ENCODE data around the gene ACSM5.
A peak's percentile ranks its signal among the peaks of the same experiment; 100 is the strongest.

The ACSM5 gene, protein sequence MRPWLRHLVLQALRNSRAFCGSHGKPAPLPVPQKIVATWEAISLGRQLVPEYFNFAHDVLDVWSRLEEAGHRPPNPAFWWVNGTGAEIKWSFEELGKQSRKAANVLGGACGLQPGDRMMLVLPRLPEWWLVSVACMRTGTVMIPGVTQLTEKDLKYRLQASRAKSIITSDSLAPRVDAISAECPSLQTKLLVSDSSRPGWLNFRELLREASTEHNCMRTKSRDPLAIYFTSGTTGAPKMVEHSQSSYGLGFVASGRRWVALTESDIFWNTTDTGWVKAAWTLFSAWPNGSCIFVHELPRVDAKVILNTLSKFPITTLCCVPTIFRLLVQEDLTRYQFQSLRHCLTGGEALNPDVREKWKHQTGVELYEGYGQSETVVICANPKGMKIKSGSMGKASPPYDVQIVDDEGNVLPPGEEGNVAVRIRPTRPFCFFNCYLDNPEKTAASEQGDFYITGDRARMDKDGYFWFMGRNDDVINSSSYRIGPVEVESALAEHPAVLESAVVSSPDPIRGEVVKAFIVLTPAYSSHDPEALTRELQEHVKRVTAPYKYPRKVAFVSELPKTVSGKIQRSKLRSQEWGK

DNA sequence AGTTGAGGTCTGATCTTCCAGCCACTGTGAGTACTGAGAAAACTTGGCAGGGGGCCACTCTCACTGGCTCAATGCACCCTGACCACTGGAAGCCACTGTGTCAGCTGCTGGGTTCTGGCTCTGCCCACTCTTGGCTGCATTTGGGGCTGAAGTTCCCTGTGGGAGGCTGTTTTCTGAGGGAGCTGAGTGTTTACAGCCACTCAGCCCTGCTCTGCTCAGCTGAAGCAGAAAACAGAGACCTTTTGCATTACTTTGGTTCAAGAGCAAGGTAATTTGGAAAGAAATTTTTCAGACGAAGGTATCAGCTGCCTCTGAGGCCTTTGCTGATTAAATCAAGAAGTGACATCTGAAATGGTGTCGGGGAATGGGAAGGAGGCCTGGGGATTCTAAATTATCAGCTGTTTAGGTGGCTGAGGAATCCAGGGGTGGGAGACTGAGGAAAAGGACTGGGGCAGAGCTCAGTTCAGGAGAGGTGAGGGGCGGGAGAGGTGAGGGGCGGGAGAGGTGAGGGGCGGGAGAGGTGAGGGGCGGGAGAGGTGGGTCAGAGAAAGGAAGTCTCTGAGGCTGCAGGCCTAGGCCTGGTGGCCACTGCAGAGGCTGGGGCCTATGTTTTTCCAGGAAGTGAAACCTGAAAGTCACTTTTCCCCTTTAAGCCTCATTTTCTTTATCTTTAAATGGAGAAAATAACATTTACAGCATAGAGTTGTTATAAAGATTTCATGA lies at the start of gene ACSM5:
Gene ACSM5, plus strand, starts transcription at position 137 of the 723 bp plus-strand sequence. CDS start 1,951 bp downstream, outside the sequence.
- no peak for DNase-seq (ENCODE audit: low spot score)

DNA sequence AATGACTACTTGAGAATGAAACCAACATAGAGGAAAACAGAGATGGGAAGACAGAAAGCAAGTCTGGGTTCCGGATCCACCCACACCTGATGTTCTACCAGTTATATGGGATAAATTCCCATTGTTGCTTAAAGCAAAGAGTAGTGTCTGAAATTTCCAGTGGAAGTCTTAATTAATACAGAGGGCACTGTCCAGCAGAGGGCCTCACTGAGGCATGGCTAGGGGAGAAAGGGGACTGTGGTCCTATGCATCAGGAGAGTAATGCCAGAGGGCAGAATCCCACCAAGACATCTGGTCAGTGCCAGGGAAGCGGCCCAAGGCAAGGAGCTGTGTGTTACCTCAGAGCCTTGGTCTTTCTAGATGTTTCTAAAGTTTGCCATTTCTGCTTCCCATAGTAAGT lies 49.3 kb upstream of the ACSM5 start:
- DNase-seq (ENCODE audit: low spot score) = no peak

DNA sequence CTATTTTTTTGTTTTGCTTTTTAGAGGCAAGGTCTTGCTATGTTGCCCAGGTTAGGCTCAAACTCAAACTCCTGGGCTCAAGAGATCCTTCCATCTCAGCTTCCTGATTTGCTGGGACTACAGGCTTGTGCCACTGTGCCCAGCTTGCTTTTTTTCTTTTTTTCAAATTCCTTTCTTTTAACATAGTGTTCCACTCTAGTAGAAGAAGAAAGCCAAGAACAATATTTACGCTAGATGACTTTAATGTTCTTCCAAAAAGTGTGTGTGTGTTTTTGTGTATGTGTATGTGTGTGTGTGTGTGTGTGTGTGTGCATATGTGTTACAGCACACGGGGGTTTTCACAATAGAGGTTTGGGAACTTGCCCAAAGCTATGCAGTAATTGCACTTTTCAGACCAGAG lies 46.1 kb upstream of the ACSM5 start:
- DNase-seq (ENCODE audit: low spot score) = no peak

DNA sequence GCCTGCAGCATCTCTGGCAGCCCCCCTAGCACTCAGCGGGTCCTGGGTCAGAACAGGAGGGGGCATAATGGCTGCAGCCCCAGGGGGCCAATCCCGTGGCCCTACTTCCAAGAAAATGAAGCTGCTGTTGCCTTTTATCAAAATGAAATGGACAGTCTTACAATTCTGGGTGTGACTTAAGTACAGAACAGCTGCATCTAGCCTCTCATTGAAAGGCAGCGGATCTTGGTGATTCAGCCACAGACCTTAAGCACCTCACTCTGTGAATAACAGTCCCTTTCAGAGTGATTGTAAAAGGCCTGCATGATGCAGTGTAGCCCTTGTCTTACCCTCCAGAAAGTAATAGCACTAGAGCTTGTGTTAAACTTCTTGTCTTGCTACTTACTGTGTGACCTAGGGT lies 45.3 kb upstream of the ACSM5 start:
- no peak for DNase-seq (ENCODE audit: low spot score)

DNA sequence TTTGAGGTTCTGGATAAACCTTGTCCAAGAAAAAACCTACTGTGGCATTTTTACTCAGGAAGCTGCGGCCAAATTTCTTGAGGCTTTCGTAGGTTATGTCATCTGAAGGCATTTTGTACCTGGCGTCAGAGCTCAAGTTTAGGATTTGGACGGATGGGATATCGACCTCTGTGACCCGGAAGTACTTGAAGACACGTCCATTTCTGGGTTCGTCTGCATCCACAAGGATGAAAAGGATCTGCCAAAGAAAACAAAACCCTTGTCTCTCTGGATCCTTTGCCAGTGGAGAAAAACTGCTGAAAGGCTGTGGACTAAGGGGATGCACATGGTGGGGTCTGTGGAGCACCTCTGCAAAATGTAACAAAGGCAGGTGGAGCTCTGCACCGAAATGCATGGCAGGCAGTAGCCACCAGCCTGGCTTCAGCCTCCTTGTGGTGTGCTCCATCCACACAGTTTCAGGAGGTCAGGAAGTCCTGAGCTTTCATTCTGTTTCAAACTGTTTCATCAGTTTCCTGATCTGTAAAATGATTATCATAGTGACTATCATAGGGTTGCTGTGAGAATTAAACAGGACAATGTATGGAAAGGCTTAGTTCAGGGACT lies 39.8 kb upstream of the ACSM5 start:
- DNase-seq (ENCODE audit: low spot score) = no peak

DNA sequence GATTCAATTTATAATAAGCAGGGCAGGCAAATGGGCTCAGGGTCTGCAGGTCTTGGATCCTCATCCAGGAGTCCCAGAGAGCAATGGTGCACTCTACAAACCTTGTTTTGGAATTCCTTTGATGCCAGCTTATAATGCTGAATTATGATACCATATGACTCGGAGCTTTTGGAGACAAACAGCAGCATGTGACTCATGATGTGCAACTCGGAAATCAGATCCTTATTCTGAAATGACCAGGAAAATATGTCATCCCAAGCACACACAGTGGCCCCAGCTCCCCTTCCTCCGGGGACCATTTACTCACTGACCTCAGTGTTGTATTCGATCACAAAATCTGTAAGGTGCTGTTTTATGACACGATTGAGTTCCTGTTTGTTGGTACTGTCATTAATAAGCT lies 36.6 kb upstream of the ACSM5 start:
- DNase-seq (ENCODE audit: low spot score) = no peak

DNA sequence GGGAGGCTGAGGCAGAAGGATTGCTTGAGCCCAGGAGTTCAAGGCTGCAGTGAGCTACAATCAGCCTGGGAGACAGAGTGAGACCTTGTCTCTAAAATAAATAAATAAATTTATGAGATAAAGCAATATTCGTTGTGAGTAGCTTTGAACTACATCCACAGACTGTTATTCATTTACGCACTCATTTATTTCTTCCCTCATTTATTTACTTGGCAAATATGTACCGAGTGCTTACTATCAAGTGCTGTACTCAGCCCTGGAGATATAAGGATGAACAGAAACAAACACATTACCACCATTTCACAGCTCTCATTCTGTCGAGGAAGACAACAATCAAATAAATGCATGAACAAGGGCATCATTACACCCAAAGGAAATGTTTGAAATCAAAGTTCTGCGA lies 32.2 kb upstream of the ACSM5 start:
- no peak for DNase-seq (ENCODE audit: low spot score)

DNA sequence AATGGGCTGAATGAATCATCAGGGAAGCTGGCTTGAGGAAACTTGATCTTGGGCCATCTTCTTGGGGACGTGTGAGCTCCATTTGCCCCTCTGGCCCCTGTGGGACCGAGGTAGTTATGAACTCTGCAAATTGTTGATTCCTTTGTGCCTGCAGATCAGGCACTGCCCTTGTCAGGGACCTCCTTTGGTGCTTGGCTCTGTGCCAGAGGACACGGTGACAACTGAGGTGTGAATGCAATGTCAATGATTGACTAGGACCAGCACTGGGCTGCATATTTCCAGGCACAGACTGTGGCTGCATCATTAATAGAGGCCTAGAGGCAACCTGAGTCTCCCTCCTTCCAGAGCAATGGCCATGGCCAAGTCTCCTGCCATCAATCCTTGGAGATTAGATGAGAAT lies 28.6 kb upstream of the ACSM5 start:
- no peak for DNase-seq (ENCODE audit: low spot score)

DNA sequence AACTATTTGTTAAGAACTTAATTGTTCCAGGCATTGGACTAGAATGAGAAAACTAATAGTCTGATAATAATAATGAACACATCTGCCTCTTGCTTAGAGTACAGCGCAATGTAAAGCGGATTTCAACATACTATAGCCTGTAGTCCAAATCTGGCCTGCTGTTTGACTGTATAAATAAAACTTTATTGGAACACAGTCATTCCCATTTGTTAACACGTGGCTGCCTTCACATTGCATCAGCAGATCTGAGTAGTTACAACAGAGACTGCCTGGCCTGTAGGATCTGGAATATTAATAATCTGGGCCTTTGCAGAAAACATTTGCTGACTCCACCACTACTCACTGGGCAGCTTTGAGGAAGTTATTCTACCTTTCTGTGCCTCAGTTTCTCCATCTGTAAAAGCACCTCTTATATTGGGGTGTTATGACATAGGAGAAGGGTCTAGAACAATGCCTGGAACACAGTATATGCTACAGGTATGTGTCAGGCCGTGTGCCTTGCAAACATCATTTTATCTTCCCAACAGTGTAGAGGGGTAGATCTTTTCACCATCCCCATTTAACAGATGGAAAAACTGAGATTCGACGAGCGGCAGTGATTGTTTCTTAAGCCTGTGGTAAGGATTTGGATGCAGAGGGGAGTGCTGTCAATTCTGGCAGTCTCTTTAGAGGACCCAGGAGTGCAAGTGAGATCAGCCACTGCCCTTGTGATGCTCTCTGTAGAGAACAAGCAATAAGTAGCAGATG lies 27.0 kb upstream of the ACSM5 start:
- DNase-seq (ENCODE audit: low spot score) = no peak

DNA sequence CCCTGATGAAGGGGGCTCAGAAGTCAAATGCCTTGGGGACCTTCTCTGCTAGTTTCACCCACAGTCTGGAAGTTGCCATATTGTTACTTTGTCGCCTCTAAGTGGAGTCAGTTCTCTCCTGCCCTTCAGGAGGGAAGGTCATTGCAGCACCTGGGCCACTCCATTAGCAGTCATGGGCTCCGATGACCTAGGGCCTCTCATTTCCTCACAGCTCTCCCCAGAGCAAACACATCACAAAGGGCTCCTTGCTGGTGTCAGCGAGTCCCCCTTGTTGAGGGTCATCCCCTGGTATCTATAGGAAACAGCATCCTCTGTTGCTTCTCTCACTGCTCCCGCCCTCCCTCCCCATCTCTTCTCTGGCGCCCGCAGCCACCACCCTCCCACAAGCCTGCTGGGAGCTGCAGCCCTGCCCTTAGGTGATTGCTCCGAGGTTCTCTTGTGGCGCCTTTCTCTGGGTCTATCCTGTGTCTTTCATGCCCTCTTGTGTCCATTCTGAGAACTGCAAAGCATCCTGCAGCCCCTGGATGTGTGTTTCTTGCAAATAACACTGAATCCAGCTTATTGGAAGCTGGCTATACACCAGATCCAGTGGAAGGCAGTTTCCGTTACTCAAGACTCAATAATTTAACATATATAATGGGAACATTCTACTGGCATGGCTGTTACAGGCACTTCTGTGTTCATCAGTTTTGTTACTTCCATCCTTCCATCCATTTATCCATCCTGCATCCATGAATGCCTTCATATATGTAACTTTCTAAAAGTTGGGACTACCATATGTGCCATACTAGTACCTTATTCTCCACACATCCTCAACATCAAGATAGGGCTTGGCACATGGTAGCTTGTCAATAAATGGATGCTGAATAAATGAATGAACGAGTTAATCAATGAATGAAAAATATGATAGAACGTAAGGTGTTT lies 26.0 kb upstream of the ACSM5 start:
- peak; percentile 79 for DNase-seq (ENCODE audit: low spot score)

DNA sequence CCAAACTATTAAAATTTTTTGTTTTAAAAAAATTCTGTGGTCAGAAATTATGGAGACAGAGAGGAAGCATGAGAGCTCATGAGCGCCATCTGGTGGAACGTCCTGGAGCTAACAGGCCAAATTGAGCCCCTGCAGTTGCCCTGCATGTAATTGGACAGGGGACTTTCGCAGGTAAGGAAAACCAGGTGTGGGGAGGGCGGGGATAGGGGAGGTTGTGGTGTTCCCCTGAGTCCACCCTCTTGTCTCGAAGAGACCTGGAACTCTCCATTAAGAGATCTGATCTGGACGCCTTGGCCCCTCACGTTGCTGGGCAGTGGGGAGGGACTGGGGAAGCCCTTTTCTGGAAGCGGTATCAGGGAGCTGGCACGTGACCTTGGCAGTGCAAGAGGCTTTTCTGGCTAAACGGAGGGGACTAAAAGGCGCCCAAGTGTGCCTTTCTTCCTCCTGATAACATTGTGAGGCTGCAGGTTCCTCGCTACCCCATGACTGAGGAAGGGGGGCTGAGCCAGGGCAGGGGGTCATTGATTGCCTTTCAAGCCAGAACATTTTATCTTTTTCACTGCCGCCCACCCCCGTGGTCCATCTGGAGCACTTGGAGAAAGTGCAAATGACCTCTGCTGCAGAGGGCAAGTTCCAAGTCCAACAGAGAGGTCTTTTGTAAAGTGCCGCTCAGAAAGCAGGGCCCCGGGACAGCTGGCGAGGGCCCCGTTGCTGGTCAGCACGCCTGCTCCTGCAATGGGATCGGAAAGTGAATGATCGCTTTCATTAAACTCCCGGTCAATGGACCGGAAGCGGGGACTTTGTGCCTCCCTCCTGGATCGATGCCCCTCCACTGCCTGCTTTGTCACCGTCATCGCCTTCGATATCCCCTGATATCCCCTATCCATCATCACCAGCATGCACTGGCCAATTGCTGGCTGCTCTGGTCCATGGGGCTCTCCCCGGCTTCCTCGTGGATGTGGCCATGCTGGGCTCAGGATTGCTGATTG lies 23.2 kb upstream of the ACSM5 start:
- DNase-seq (ENCODE audit: low spot score) = peak; percentile 49

DNA sequence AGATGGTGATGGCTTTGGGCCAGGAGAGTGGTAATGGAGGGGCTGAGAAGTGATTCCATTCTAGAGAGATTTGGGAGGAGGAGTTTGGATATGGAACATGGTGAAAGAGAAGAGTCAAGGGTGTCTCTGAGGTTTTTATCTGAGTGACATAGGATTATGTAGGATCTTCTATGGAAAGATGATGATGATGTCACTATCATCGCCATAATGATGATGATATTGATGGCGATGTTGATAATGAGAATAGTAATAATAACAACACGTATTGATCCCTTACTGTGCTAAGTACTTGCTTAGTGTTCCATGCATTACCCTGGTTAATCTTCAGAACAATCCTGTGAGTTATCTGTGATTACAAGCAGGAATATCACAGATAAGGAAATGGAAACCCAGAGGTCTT lies 21.4 kb upstream of the ACSM5 start:
- no peak for DNase-seq (ENCODE audit: low spot score)

DNA sequence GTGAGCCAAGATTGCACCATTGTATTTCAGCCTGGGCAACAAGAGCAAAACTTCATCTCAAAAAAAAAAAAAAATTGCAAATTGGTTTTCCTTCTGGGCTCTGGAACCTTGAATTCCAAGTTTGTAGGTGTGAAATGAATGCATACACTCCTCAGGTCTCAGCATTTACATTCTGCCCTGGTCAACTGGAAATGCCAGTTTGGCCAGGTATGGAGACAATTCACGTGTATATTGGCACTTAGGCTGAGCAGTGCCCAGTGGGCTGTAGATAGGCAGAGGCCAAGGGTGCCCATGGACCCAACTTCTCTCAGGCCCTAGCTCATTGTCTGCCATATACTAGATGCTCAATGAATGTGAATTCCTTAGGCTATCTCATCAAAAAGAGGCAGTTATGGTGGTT lies 20.5 kb upstream of the ACSM5 start:
- no peak for DNase-seq (ENCODE audit: low spot score)

DNA sequence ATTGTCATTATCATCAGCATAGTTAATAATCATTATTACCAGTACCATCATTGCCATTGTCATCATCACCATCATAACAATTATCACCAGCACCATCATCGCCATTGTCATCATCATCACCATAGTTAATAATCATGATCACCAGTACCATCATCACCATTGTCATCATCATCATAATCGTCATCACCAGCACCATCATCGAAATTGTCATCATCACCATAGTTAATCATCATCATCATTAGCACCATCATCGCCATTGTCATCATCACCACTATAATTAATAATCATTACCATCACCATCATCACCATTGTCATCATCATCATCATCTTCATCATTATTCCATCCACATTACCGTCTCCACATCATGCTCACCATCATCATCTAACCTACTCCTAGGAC lies 18.3 kb upstream of the ACSM5 start:
- no peak for DNase-seq (ENCODE audit: low spot score)

DNA sequence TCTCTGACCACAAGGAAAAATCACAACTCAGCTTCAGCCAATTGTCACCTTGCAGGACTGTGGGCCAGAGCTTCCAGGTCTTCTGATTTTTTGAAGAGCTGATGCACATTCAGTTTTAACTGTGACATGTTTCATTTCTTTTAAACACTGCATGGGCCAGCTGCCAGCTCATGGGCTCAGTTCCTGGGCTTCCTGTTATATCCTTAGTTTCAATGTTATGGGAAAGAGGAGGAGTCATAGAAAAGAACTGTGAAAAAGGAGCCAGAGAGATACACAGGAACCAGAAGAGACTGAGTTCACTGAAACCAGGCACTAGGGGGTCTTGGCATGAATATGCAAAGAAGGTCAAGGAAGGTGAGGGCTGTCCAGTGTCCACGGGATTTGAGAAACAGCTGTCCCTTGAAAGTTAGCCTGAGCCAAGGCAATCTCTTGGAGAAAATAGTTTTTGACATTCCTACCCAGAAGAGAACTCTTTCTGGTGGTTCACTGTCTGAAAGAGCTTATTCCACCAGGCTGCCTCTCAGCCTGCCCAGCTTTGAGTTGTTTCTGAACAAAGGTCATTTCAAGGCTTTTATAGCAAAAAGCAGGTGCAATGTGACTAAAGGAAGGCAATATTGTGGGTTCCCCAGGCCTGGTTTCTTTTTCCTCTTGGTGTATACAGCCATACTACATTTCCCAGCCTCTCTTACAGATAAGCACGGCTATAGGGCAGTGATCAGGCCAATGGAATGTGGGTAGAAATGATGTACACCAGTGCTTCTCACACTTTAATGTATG lies 15.3 kb upstream of the ACSM5 start:
- DNase-seq (ENCODE audit: low spot score) = no peak

DNA sequence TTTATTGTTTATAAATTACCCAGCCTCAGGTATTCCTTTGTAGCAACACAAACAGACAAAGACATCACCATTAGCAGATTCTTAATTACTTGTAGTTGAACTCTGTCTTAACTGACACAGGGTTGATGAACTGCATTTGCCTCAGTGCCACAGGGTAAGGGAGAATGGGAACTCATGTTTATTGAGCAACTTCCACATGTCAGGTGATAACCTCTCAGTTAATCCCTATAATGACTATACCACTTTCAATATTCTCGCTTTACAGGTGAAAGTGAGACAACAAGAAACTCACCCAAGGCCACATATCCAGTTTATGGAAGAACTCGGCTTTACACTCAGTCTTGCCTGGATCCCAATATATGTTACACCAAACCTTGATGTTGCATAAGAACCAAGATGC lies 13.4 kb upstream of the ACSM5 start:
- no peak for DNase-seq (ENCODE audit: low spot score)

DNA sequence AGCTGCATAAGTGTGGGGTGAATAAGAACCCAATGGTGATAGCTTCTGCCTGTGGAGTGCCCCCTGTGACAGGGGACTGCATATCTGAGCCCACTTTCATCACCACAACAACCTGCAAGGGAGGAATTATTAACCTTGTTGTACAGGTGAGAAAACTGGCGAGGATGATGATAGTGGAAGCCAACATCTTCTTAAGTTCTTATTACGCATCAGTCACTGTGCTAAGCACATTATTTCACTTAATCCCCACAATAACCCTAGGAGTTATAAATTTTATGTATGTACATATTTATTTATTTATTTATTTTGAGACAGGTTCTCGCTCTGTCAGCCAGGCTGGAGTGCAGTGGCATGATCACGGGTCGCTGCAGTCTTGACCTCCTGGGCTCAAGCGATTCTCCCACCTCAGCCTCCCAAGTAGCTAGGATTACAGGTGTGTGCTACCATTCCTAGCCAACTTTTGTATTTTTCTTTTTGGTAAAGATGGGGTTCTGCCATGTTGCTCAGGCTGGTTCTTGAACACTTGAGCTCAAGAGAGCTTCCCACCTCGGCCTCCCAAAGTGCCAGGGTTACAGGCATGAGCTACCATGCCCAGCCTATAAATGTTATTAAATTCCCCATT lies 12.4 kb upstream of the ACSM5 start:
- DNase-seq (ENCODE audit: low spot score) = no peak

DNA sequence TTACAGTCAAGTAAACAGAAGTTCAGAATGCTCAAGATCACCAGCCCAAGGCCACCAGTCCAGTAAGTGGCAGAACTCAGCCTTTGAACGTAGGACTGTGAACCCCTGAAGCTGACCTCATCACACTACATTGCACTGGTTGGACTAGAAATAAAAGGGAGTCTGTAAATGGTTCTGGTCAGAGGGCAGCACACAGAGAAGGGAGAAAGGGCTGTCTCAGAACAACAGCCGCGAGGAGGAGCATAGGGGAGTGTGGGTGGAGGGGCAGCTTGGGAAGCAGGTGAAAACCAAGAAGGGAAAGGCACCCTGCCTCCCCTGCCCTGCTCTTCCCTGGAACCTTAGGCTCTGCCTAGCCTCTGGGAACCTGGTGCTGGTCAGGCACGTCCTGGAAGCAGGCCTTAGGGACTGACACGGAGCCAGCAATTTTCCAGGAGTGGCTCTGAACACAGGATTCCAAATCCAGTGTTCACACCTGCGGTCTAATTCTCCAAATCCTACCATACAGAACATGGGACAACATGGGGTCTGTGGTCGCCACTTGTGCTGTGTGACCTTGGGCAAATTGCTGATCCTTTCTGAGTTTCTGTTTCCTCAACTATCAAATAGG lies 11.8 kb upstream of the ACSM5 start:
- DNase-seq (ENCODE audit: low spot score) = no peak
